BJ (cell line): ENCODE measurements around the gene ZNF362. TPM values are rescaled to one million over a fixed set of nuclear protein-coding genes. Genes with fewer than 3 reads are reported as not detected.

Experiments used
- CTCF ChIA-PET: fragments of 350-600 bp; formaldehyde crosslinking; extraction: SDS; loops from one replicate; lab custom pipeline; 2021; ENCODE audit warnings: antibody characterized with exemption, inconsistent platforms; lab: Yijun Ruan, JAX
- POLR2A ChIA-PET: fragments of 300-600 bp; sonication (Branson Sonifier 250); formaldehyde crosslinking; extraction: SDS; loops from one replicate; lab custom pipeline; 2021; ENCODE audit warnings: antibody characterized with exemption; lab: Charles Lee
- DNase-seq: peaks from one replicate; pipeline ENCODE4 v3.0.0-alpha.2; 2011; ENCODE audit warnings: low read depth
- H3K27me3 ChIP-seq: 2 replicates; pipeline ENCODE4 v1.6.0; 2011; ENCODE audit warnings: low read length; ENCODE audit not compliant: control insufficient read depth, insufficient read depth
- H3K36me3 ChIP-seq: 2 replicates; pipeline ENCODE4 v1.5.1; 2011; ENCODE audit warnings: low read length; ENCODE audit not compliant: control insufficient read depth, insufficient read depth
- H3K4me3 ChIP-seq: 2 replicates; pipeline ENCODE4 v1.5.1; 2011; ENCODE audit warnings: low read depth, mild to moderate bottlenecking, control low read depth, low read length
- CTCF ChIP-seq: IDR thresholded peaks from 2 replicates; pipeline ENCODE4 v1.5.1; 2011; ENCODE audit warnings: low read depth, mild to moderate bottlenecking, control low read depth, inconsistent platforms, low read length, moderate library complexity; ENCODE audit not compliant: insufficient read depth
- polyA plus RNA-seq: library from polyadenylated mRNA; depleted of rRNA; stranded (reverse); fragments of >200 nt; gene quantifications from 2 replicates; pipeline ENCODE4 v1.2.3, GENCODE V29; 2011

ZNF362 gene
- polyA plus RNA-seq, 1 experiment: 14.4 TPM

- POLR2A ChIA-PET: no interaction called here
- no peaks in the 10 kb centered on the region for H3K36me3 ChIP-seq
Observed at GRCh38 chr1:33311706-33312412, 55.6 kb downstream of the ZNF362 start.

GRCh38 chr1:33312413-33312749, 56.1 kb downstream of the ZNF362 start:
- TF ChIP-seq CTCF: no peak
- Histone ChIP-seq H3K36me3 (no peaks in the 10 kb centered on the region), H3K27me3 (no peaks in the 10 kb centered on the region; the same call in 1 of the 2 replicates), H3K4me3 (no peak overlapping the region)
- no peak for DNase-seq
- POLR2A ChIA-PET: interaction anchor here (0.5 kb wide), 1 partner anchor 16 kb away, joined by 3 read pairs; no protein-coding TSS in a partner anchor
- CTCF ChIA-PET: interaction anchor here (1.0 to 3.9 kb wide), 4 partner anchors 9 to 159 kb away, joined by 3 to 28 read pairs (median 4); no protein-coding TSS in a partner anchor

More at GRCh38 chr1:33311706-33312412, 55.6 kb downstream of the ZNF362 start:
- TF ChIP-seq CTCF: no peak
- CTCF ChIA-PET: interaction anchor here (1.0 to 3.9 kb wide), 3 partner anchors 15 to 160 kb away, joined by 3 to 28 read pairs (median 4); no protein-coding TSS in a partner anchor
- H3K27me3 ChIP-seq: no peaks in the 10 kb centered on the region; the same call in 1 of the 2 replicates
- no peak overlapping the region for H3K4me3 ChIP-seq
- no peak for DNase-seq

- Histone ChIP-seq H3K27me3 (no peaks in the 10 kb centered on the region; the same call in 1 of the 2 replicates), H3K36me3 (no peaks in the 10 kb centered on the region), H3K4me3 (no peak overlapping the region)
- TF ChIP-seq CTCF: no peak
- no peak for DNase-seq
- ChIA-PET POLR2A (no interaction called here), CTCF (interaction anchor here (3.9 kb wide), 1 partner anchor 17 kb away, joined by 28 read pairs; no protein-coding TSS in a partner anchor)
Observed at GRCh38 chr1:33314416-33314815, 58.1 kb downstream of the ZNF362 start.

GRCh38 chr1:33316601-33317000, 60.3 kb downstream of the ZNF362 start:
- Histone ChIP-seq H3K36me3 (0 out of 2 replicates have a peak, but pooled peaks cover 2% of the 10 kb centered on the region), H3K4me3 (no peak overlapping the region), H3K27me3 (no peaks in the 10 kb centered on the region; the same call in 1 of the 2 replicates)
- ChIA-PET POLR2A (no interaction called here), CTCF (interaction anchor here (1.1 to 1.4 kb wide), 3 partner anchors 18 to 47 kb away, joined by 3 to 7 read pairs (median 3); no protein-coding TSS in a partner anchor)
- no peak for DNase-seq
- no peak for TF ChIP-seq CTCF

GRCh38 chr1:33317354-33317753, 61.1 kb downstream of the ZNF362 start:
- Histone ChIP-seq H3K4me3 (no peak overlapping the region), H3K27me3 (no peaks in the 10 kb centered on the region; the same call in 1 of the 2 replicates), H3K36me3 (0 out of 2 replicates have a peak, but pooled peaks cover 2% of the 10 kb centered on the region)
- DNase-seq: no peak
- CTCF ChIA-PET: interaction anchor here (1.1 to 1.4 kb wide), 3 partner anchors 19 to 47 kb away, joined by 3 to 7 read pairs (median 3); no protein-coding TSS in a partner anchor
- POLR2A ChIA-PET: no interaction called here
- no peak for TF ChIP-seq CTCF
